Right atrium auricular region (tissue), 2 donors: ENCODE data around the gene FXYD1. TPM values are rescaled to one million over a fixed set of nuclear protein-coding genes. Genes with fewer than 3 reads are reported as not detected.
"Not testable (repeated sequence)": the region's sequence is repeated elsewhere in the genome, so short reads cannot be mapped to it uniquely, and the experiment has no call there.

Source experiments
- DNase-seq: peaks from one replicate; pipeline ENCODE4 v3.0.0-alpha.2; 2019; ENCODE audit warnings: low spot score
- H3K27ac ChIP-seq, 2 donors: fragments of 200-600 bp; sonication (generic); 1 replicate in 1 of 2; 2 replicates in 1 of 2; pipeline ENCODE4 v1.5.1; 2016 to 2019
- H3K27me3 ChIP-seq, 2 donors: fragments of 200-600 bp; sonication (generic); one replicate each; pipeline versions ENCODE4 v1.5.1 to v1.6.0; 2017 to 2019
- H3K36me3 ChIP-seq: fragments of 200-600 bp; sonication (generic); one replicate; pipeline ENCODE4 v1.5.1; 2016
- H3K4me1 ChIP-seq, 2 donors: fragments of 200-600 bp; sonication (generic); one replicate each; pipeline versions ENCODE4 v1.5.1 to v1.6.0; 2017 to 2019
- H3K4me3 ChIP-seq, 2 donors: fragments of 200-600 bp; sonication (generic); 1 replicate in 1 of 2; 2 replicates in 1 of 2; pipeline ENCODE4 v1.5.1; 2017 to 2019; ENCODE audit warnings: mild to moderate bottlenecking in 1 of 2, moderate library complexity in 1 of 2
- H3K9me3 ChIP-seq, 2 donors: fragments of 200-600 bp; sonication (generic); one replicate each; pipeline ENCODE4 v1.5.1; 2019
- CTCF ChIP-seq, 2 donors: fragments of 200-600 bp; sonication (generic); IDR thresholded peaks; one replicate each; pipeline ENCODE4 v1.5.1; 2019; ENCODE audit warnings: antibody characterized with exemption in 2 of 2
- total RNA-seq, 2 donors: library from RNA; depleted of rRNA; stranded (reverse); fragments of >200 nt; gene quantifications; one replicate each; pipeline ENCODE4 v1.1.0, GENCODE V29; 2016

The FXYD1 gene
- total RNA-seq, 2 donors from 2014 or later = 166 to 175 TPM

DNA sequence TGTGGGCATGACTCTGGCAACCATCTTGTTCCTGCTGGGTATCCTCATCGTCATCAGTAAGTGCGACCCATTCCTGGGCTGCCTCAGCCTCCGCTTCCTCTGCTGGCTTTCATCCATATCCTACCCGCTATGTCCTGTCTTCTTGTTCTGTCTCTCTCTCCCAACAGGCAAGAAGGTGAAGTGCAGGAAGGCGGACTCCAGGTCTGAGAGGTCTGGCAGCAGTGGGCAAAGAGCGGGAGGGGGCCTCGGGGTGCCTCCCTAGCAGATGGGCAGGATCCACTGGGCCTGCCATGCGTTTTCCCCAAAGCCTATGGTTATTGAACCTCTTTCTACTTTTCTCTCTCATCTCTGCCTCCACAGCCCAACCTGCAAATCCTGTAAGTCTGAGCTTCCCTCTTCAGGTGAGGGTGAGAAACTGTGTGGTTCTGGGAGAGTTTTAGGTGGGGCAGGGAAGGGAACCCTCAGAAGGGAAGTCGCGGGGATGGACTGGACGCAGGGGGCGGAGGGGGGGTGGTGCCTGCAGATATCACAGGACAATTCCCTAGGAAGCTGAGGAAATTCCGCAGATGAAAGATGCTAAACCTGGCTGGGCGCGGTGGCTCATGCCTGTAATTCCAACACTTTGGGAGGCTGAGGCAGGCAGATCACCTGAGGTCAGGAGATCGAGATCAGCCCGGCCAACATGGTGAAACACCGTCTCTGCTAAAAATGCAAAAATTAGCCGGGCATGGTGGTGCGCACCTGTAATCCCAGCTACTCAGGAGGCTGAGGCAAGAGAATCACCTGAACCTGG, 12.8 kb downstream of the FXYD1 start:
- Histone ChIP-seq H3K27me3 (peaks cover 0 to 7% of the 10 kb centered on the region in 2 donors), H3K36me3 (no peaks in the 10 kb centered on the region), H3K27ac (no peak overlapping the region), H3K9me3 (no peaks in the 10 kb centered on the region), H3K4me3 (no peak overlapping the region), H3K4me1 (peaks cover 0 to 23% of the 10 kb centered on the region in 2 donors)
- DNase-seq = no peak
- TF ChIP-seq CTCF (IDR thresholded peaks at IDR 0.05) = no peak

DNA sequence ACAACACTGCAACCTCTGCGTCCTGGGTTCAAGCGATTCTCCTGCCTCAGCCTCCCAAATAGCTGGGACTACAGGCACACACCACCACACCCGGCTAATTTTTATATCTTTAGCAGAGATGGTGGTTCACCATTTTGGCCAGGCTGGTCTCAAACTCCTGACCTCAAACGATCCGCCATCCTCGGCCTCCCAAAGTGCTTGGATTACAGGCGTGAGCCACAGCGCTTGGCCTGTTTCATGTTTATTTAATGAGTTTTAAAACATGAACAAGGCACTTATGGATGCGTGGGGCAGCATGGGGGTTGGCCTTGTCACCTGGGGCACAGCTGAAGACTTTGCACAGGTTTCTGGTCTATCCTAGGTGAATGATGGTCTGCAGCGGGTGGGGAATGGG, 14.5 kb downstream of the FXYD1 start:
- H3K4me1 ChIP-seq = peaks cover 0 to 23% of the 10 kb centered on the region in 2 donors
- not testable (repeated sequence) for H3K27me3 ChIP-seq, H3K36me3 ChIP-seq, DNase-seq, H3K27ac ChIP-seq, H3K4me3 ChIP-seq, H3K9me3 ChIP-seq

- Histone ChIP-seq H3K4me3 (peak overlapping the region; percentile 58 to 67), H3K27me3 (peaks cover 0 to 7% of the 10 kb centered on the region in 2 donors), H3K9me3 (no peaks in the 10 kb centered on the region), H3K27ac (peak overlapping the region; percentile 70 to 85), H3K4me1 (peaks cover 0 to 23% of the 10 kb centered on the region in 2 donors), H3K36me3 (peaks cover 10% of the 10 kb centered on the region)
- DNase-seq = no peak
- peak in 1 of 2 donors; percentile 66 for TF ChIP-seq CTCF (IDR thresholded peaks at IDR 0.05)
Observed at GRCh38 chr19:35153701-35154524, 15.3 kb downstream of the FXYD1 start.

DNA sequence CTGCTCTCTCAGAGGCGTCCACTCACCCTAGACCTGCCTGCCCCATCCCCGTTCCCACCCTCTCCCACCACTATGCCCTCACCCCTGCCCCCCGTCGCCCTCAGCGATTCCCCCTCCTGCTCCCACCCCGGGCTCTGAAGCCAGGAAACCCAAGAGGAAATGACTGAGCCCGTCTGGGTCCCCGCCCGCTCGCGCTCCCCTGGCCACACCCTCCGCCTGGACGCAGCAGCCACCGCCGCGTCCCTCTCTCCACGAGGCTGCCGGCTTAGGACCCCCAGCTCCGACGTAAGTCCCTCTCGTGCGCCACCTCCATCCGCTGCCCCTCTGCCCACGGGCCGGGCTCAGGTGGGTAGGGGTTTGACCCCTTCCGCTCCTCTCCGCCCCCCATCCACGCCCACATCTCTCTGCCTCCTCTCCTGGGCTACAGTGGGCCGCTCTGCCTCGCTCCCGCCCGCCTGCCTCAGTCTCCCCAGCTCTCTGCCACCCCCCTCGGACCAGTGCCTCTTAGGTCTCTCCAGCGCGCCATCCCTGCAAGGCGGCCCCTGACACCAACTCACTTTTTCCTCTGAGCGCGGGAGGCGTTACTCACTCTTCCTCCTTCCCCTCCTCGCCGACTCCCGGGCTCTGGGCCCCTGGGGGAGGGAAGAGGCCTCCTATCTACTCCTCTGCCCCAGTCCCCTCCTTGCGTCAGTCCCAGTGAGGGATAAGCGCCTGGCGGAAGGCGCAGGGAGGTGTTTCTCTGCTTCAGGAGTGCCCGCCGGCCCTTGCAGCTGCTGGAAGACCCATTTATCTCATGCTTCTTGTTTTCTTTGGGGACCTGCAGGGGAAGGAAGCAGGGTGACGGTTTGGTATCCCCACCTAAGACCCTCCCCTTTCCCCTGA, 16.1 kb downstream of the FXYD1 start, which contains the start of gene FXYD5:
FXYD5 (plus strand) TSS at position 211 of the 882 bp plus-strand sequence. CDS start 816 bp downstream, outside the sequence.
- no peak for TF ChIP-seq CTCF (IDR thresholded peaks at IDR 0.05)
- H3K9me3 ChIP-seq = no peaks in the 10 kb centered on the region

GRCh38 chr19:35155441-35155840, 16.8 kb downstream of the FXYD1 start:
- TF ChIP-seq CTCF (IDR thresholded peaks at IDR 0.05) = no peak
- H3K27me3 ChIP-seq = peaks cover 0 to 7% of the 10 kb centered on the region in 2 donors

More for the DNA sequence above, 16.1 kb downstream of the FXYD1 start, which contains the start of gene FXYD5:
- Histone ChIP-seq H3K27ac (peak within 1 kb of the TSS; percentile 70 to 85), H3K4me3 (peak within 1 kb of the TSS; percentile 58 to 67), H3K36me3 (peaks cover 10% of the 10 kb centered on the region), H3K4me1 (peaks cover 0 to 23% of the 10 kb centered on the region in 2 donors), H3K27me3 (peaks cover 0 to 7% of the 10 kb centered on the region in 2 donors)
- peak; percentile 85 for DNase-seq

More at GRCh38 chr19:35155441-35155840, 16.8 kb downstream of the FXYD1 start:
- Histone ChIP-seq H3K36me3 (peaks cover 10% of the 10 kb centered on the region), H3K4me1 (peaks cover 0 to 23% of the 10 kb centered on the region in 2 donors), H3K27ac (peak overlapping the region; percentile 70 to 85), H3K4me3 (peak overlapping the region; percentile 58 to 67), H3K9me3 (no peaks in the 10 kb centered on the region)
- no peak for DNase-seq
